ENCODE data around the gene C2CD2.

DNA sequence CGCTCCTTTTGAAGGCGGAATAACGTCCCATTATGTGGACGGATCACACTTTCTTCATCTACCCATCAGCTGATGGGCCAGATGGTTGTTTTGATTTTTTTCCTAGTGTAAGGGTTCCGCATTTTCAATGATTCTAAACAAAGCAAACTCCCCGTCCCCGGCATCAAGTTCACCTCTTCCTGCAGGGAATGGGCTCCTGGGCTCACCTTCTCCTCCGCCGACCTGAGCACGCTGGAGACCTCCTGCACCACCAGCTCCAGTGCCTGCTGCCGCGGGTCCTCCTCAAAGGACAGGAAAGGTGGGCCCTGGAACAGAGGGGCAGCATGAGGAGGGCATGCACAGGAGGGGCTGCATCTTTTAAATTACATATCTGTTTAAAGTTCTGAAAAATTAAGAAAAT is 11.9 kb downstream of the C2CD2 start:
- no peak for TF ChIP-seq EZH2 (IDR thresholded peaks at IDR 0.05; ENCODE audit: low read length, unreplicated experiment)
- TF ChIP-seq, protein P1, sequence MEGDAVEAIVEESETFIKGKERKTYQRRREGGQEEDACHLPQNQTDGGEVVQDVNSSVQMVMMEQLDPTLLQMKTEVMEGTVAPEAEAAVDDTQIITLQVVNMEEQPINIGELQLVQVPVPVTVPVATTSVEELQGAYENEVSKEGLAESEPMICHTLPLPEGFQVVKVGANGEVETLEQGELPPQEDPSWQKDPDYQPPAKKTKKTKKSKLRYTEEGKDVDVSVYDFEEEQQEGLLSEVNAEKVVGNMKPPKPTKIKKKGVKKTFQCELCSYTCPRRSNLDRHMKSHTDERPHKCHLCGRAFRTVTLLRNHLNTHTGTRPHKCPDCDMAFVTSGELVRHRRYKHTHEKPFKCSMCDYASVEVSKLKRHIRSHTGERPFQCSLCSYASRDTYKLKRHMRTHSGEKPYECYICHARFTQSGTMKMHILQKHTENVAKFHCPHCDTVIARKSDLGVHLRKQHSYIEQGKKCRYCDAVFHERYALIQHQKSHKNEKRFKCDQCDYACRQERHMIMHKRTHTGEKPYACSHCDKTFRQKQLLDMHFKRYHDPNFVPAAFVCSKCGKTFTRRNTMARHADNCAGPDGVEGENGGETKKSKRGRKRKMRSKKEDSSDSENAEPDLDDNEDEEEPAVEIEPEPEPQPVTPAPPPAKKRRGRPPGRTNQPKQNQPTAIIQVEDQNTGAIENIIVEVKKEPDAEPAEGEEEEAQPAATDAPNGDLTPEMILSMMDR (conservative IDR thresholded peaks at IDR 0.05; ENCODE audit: low read depth, low read length), result no peak
- TF ChIP-seq EZH2phosphoT487 (IDR thresholded peaks at IDR 0.05; ENCODE audit: borderline replicate concordance, low read length), result no peak

Measured in PC-3 (cell line).